Stimulated activated CD8-positive, alpha-beta memory T cell treated with anti-CD3 and anti-CD28 coated beads, Interleukin-2, amount 100 ng/mL, for 1 hour (primary cell): ENCODE results near the gene DR1.
"Not testable (repeated sequence)": the region's sequence is repeated elsewhere in the genome, so short reads cannot be mapped to it uniquely, and the experiment has no call there.

ENCODE experiments used
- DNase-seq, 2 donors: peaks; one replicate each; pipeline ENCODE4 v3.0.0-alpha.2; 2020; ENCODE audit warnings: low read depth in 2 of 2

The DR1 gene

DNA sequence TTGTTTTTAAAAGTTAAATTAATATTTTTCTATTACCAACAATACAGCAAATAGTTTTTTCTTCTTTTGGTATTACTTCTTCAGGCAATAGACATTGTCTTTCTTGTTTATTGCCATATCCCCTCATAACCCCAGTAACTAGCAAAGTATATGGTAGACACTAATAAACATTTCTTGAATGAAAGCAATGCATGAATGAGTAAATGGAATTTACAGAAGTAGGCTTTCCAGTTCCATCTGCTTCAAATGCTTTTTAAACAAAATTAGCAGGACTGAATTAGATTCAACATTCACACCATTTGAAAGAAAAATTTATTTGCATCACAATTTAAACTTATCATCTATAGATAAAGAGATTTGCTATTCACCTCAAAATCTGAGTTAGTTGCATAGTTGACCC is 5.6 kb upstream of the DR1 start:
- DNase-seq = no peak

DNA sequence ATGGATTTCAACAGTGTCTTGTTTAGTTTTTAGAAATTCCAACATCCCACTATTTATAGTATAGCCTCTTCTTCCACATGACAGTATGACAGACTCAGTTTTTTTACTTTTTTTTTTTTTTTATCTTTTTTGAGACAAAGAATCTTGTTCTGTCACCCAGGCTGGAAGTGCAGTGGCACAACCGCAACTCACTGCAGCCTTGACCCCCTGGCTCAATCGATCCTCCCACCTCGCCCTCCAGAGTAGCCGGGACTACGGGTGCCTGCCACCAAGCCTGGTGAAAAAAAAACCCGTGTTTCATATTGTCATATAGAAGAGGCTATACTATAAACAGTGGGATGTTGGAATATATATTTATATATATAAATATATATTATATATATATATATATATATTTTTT is 1.2 kb upstream of the DR1 start:
- DNase-seq = no peak

DNA sequence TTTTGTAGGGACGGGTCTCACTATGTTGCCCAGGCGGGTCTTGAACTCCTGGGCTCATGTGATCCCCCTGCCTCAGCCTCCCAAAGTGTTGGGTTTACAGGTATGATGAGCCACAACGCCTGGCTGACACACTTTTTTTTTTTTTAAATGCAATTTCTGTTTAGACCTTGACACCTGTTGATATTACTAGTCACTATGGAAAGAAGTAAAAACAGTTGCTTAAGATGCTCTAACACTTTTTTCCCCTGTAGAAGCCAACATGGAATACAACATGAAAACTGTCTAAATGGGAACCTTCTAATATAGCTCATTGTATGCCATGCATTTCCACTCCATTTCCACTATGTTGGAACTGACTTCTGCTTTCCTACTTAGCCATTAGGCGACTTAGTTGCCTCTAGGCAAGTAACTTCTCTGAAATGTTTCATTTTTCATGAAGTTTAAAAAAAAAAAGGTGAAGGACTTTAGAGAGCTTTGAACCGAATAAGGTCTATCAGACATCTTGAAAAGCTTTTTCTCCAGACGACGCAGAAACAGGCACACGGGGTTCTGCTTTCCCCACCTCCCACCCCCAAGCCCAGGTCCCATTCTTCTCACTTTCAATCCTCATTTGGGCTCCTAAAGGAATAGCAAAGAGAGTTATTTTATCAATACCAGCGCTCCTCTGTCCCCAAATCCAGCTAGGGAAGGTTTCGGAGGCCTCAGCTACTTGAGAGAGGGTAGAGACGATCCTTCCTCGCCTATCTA is 648 bp upstream of the DR1 start:
- DNase-seq = no peak

- DNase-seq = no peak
These were observed 800 bp downstream of the DR1 start for GRCh38 chr1:93346421-93346993.

DNA sequence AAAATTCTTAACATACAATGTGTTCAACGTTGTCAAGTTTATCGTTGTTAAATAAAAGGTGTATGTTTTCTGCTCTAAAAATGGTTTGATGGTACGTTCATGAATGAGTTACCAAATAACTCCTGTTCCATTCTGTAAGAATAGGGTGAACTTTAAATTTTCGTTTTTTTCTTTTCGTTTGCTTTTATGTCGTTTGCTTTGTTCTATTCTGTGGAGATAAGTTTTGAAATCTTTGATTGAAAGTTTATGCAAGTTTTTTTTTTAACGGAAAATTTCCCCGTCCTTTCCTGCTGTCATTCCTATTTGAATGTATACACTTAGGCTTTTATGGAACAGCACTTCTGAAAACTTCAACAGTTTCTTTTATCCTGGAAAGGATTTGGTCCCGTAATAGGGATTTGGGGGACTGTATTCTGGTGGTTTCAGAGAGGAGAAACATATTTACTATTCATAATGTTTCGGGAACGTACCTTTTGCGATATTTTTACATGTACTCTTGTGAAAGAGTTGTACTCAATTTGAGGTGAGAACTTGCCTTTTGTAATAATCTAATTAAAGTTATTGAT is 1.7 kb downstream of the DR1 start:
- DNase-seq = no peak

DNA sequence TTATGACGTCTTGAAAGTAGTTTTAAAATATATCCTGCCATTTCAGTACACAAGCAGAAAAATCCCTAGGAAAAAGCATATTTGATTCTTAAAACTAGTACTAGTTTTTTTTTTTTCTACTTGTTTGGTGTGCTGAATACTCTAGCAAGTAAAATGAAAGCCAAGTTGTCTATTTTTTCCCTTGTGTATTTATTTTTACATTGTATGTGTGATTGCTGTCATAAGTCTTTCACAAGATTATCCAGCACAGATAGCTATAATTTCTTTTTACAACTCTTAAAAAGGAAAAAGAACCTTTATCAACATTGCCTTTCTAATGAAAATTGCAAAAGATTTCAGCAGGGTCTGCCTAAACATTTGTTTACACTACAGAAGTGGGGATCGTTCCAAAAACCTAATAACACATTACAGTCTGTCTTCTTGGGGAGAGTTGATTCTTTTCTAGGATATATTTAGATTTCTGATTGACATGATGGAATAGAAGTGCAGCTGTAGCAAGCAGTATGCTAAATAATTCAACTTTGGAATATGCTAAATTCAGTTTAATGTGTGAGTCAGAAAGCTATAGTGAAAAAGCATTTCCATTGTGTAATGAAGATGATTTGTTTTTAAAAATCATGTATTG is 2.5 kb downstream of the DR1 start:
- DNase-seq = no peak

DNA sequence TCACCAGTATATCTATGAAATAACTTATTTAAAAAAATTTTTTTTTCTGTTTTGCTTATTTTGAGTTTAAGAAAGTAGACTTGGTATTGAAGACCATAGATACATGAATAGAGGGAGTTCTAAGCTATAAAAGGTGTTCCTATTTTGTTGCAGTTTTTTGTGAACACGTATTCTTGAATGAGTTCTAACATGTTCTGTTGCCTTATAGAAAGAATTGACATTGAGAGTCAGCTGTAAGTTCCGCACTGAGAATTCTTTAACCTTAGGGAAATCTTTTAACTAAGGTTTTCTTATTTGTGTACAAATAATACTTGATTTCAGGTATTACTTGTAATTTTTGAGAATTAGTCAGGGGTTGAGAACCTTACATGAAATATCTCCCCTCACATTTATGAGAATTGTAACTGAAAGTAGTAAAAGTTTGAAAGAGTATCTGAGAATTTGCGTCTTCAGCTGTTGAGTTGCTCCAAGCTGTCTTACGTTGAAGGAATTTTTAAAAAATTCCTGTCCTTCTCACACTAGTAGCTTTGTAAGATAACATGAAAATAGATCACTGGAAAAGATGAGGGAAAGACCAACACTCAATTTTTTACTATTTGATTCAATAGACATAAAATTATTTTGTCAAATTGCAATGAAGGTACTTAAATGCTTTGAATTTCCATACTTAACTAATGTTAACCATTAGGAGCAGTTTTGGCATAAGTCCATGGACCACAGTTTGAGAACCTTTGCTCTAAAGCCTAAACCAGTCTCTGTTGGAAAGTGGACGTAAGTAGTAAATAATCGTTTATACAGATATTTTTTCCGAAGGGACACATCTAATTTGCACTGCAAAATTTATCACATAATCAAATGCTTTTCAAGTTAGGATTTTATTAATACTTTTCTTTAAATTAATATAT is 3.8 kb downstream of the DR1 start:
- DNase-seq = no peak

DNA sequence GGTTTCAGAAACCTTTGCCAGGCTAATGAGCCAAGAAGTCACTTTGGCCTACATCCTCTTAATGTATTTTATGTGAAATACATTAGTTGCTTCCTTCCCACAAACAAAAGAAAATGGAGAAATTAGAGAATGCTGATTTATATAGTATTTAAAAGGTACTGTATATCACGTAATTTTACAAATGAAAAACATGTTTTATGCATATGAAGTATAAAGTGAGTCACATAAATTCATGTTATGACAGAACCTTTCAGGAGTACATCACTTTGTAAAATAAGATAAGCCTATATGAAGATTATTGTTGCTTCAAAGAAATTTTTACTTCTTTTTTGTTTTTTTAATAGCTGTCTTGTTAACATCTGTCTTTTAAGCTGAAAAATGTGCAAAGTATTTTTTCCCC is 4.6 kb downstream of the DR1 start:
- DNase-seq = no peak

GRCh38 chr1:93350875-93351274 is 5.2 kb downstream of the DR1 start:
- no peak for DNase-seq

DNA sequence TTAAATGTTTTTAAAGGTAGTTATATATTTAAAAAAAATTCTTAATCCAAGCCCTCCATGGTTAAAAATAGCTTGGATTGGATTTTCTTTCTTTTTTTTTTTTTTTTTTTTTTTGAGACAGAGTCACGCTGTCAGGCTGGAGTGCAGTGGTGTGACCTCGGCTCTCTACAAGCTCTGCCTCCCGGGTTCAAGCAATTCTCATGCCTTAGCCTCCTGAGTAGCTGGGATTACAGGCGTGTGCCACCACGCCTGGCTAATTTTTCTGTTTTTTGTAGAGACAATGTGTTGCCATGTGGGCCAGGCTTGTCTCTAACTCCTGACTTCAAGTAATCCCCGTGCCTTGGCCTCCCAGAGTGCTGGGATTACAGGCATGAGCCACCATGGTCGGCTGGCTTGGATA is 5.6 kb downstream of the DR1 start:
- not testable (repeated sequence) for DNase-seq

DNA sequence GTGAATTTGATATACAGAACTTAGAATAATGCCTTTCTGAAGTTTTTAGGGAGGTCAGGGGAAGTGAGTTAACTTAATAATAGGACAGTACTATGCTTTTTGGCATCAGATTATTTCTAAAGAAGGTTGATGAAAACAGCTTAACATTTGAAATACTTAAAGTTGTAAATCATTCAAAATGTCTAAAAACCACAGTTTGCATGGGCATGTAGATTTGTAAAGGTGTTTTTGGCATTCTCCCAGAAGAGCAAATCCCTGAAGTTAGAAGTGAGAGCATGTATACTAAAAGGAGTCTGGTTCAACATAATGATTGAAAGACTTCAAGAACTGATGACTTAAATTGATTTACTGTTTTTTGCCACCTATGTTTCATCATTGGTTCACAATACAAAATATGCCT is 6.7 kb downstream of the DR1 start:
- no peak for DNase-seq

DNA sequence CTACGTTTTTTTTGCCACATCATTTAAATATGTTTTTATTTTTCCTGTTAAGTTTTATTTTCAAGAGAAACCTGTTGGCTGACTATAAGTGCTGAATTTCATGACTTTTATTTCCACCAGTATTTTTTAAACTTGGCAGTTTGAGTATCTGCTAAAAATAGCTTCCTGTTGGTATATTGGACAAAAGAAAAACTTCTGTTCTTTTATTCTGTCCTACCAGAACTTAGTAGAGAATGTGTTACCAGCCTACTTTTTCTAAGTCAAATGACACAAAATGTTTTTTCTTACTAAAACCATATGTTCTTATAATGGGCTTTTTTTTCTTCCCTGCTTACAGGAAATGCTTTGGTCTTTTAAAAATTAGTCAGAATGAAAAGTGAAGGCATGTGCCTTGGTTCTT is 7.6 kb downstream of the DR1 start:
- no peak for DNase-seq

DNA sequence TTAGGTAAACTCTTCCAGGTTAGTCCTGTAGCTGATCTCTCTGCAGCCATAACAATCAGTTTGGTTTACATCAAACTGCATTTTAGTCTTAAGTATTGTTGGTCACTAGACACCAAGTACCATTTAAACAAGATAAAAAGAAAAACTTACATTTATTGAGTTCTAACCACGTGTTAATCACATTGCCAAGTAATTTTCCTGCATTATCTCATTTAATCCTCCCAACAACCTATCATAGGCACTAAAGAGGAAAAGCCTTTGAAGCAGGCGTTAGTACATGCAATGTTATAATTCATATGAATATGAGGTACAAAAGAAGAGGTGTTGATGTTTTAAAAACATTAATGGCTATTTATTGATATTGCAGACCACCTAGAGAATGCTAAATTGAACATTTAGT is 9.0 kb downstream of the DR1 start:
- no peak for DNase-seq

DNA sequence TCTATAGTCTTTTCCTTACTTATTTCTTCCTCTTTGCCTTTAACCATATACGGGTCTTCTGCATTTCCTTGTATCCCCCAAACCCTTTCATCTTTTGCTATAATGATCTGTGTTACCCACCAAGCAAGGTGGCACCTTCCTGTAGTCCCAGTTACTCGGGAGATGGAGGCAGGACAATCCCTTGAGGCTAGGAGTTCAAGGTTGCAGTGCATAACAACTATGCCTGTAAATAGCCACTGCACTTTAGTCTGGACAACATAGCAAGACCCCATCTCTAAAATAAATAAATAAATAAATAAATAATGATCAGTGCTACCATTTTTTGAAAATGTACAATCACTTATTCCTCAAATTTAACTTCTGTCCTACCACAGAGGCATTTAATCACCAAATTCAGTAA is 11.5 kb downstream of the DR1 start:
- DNase-seq = no peak

- no peak for DNase-seq
These were observed 12.6 kb downstream of the DR1 start for GRCh38 chr1:93358293-93358692.

DNA sequence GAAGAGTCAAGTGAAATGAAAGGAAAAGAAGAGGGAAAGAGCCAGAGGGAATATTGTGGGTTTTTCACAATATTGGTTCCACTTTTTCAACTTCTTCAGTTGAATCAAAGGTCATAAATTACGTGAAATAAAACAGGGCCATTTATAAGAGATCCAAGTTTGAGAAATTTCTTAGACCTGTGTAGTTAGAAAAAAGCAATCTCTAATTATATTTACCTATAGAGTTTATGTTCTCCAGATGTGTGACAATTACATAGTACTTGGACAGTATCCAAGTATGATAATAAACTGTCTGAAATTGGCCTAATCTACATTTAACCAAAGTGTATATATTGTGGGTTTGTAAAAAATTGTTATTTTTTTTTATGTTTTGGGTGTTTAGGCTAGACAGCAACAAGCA is 14.4 kb downstream of the DR1 start:
- DNase-seq = no peak

GRCh38 chr1:93362237-93362636 is 16.5 kb downstream of the DR1 start:
- DNase-seq = no peak

DNA sequence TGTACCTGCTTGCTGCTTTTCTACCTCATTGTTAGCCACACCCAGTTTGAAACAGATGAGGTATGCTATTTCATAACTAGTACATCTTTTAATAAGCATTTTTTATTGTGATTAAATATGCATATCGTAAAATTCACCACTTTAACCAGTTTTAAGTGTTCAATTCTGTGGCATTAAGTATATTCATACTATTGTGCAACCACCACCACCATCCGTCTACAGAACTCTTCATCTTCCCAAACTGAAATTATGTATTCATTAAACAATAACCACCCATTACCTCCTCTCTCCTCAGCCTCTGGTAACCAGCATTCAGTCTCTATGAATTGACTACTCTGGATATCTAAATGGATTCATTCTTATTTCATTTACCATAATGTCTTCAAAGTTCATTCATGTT is 20.1 kb downstream of the DR1 start:
- no peak for DNase-seq

- no peak for DNase-seq
These were observed 24.0 kb downstream of the DR1 start for GRCh38 chr1:93369734-93370133.

DNA sequence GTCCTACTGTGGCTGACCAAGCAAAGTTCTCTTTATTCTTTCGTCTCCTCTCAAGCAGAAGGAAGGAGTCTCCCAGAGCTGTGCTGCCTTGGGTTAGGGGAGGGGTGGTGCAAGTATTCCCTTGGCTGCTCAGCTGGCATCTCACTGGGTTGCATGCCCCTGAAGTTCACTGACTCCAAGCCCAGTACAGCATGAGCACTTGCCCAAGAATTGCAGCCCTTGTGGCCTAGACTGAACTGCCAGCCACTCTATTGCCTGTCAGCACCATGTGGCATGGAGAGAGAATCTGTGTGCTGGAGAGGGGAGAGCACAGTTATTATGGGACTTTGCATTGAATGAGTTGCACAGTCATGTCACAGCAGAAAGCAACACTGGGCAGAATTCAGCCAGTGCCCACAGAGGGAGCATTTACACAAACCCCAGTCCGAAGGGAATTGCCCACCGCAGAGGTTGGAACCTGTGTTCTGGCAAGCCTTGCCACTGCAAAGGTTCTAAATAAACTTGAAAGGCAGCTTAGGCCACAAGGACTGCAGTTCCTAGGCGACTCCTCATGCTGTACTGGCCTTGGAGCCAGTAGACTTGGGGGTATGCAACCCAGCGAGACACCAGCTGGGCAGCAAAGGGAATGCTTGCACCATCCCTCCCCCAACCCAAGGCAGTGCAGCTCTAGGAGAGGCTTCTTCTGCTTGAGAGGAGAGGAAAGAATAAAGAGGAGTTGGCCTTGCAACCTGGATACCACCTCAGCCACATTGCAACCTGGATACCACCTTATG is 28.8 kb downstream of the DR1 start:
- DNase-seq = no peak

DNA sequence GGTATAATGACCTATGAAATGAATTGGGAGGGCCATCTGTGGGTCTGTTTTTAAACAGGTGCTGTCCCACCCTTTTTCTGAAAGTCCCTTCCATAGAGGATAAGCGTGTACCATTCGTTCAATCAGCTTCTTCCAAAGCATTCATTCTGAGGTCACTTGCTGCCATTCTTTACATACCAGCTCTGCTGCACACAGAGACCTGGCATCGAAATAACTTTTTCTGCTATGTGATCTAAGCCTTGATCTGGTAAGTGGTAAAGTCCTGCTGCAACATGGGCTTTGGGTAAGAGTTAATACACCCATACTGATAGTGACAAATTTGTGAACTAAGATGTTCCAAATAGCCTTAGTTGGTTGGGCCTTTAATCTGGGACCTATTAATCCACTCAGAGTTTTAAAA is 38.9 kb downstream of the DR1 start:
- no peak for DNase-seq
